Astrocyte (in vitro differentiated cells and primary cell): ENCODE results near the gene GAPVD1.

ENCODE experiments used
- EZH2 ChIP-seq: IDR thresholded peaks from 2 replicates; pipeline ENCODE4 v1.6.1; 2012; ENCODE audit warnings: mild to moderate bottlenecking, low read length, inconsistent platforms; ENCODE audit not compliant: insufficient read depth
- TF ChIP-seq, protein P1 (sequence below): IDR thresholded peaks from 2 replicates; pipeline ENCODE4 v1.5.1; 2011; ENCODE audit warnings: low read depth, mild to moderate bottlenecking, inconsistent platforms, low read length, moderate library complexity; ENCODE audit not compliant: insufficient read depth

DNA sequence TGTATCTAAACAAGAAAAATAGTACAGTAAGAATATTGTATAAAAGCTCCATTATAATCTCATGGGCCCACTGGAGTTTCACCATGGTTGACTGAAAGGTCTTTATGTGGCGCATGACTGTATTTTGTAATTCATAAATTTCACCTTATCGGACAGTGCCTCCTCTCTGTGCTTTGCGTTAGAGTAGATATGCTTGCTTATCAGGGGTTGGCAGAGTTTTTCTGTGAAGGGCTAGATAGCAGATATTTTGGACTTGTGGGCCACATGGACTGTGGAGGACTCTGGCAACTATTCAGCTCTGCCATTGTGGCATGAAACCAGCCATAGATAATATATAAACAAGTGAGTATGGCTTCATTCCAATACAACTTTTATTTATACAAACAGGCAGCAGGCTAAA is 23.2 kb downstream of the GAPVD1 start:
- no peak for TF ChIP-seq EZH2
- TF ChIP-seq, protein P1, sequence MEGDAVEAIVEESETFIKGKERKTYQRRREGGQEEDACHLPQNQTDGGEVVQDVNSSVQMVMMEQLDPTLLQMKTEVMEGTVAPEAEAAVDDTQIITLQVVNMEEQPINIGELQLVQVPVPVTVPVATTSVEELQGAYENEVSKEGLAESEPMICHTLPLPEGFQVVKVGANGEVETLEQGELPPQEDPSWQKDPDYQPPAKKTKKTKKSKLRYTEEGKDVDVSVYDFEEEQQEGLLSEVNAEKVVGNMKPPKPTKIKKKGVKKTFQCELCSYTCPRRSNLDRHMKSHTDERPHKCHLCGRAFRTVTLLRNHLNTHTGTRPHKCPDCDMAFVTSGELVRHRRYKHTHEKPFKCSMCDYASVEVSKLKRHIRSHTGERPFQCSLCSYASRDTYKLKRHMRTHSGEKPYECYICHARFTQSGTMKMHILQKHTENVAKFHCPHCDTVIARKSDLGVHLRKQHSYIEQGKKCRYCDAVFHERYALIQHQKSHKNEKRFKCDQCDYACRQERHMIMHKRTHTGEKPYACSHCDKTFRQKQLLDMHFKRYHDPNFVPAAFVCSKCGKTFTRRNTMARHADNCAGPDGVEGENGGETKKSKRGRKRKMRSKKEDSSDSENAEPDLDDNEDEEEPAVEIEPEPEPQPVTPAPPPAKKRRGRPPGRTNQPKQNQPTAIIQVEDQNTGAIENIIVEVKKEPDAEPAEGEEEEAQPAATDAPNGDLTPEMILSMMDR: no peak
